Activated CD4-positive, alpha-beta T cell treated with anti-CD3 and anti-CD28 coated beads, Interleukin-2, amount 10 ng/mL, durations not matched to agents 7 days and 5 days (primary cell): ENCODE measurements around the gene CEP162. TPM values are rescaled to one million over a fixed set of nuclear protein-coding genes. Genes with fewer than 3 reads are reported as not detected.
"Not testable (repeated sequence)": the region's sequence is repeated elsewhere in the genome, so short reads cannot be mapped to it uniquely, and the experiment has no call there.

Experiments used
- CTCF ChIA-PET: fragments of 350-600 bp; sonication (Branson Sonifier 250); formaldehyde crosslinking; loops from one replicate; lab custom pipeline; 2021; ENCODE audit warnings: antibody characterized with exemption; lab: Charles Lee
- POLR2A ChIA-PET: fragments of 350-600 bp; sonication (Branson Sonifier 250); formaldehyde crosslinking; loops from one replicate; lab custom pipeline; 2021; ENCODE audit warnings: antibody characterized with exemption; lab: Charles Lee
- DNase-seq: peaks from one replicate; pipeline ENCODE4 v3.0.0-alpha.2; 2020
- H3K27ac Mint-ChIP-seq: one replicate; pipeline ENCODE4 v1.8.0; 2021; ENCODE audit warnings: mild to moderate bottlenecking, moderate library complexity, mixed read lengths
- H3K27me3 Mint-ChIP-seq: one replicate; pipeline ENCODE4 v1.8.0; 2021; ENCODE audit warnings: mixed read lengths
- H3K36me3 Mint-ChIP-seq: one replicate; pipeline ENCODE4 v1.8.0; 2021; ENCODE audit warnings: low read depth, mixed read lengths
- H3K4me1 Mint-ChIP-seq: one replicate; pipeline ENCODE4 v1.8.0; 2021; ENCODE audit warnings: mixed read lengths
- H3K4me3 Mint-ChIP-seq: one replicate; pipeline ENCODE4 v1.8.0; 2021; ENCODE audit warnings: mild to moderate bottlenecking, moderate library complexity, mixed read lengths
- H3K9me3 Mint-ChIP-seq: one replicate; pipeline ENCODE4 v1.8.0; 2021; ENCODE audit warnings: mixed read lengths
- total RNA-seq, 2 experiments: library from RNA; stranded (reverse); gene quantifications; one replicate each; pipeline ENCODE4 v1.2.3, GENCODE V29; 2021

The CEP162 gene
- total RNA-seq, 2 experiments from 2014 or later: 10.6 to 11.5 TPM

GRCh38 chr6:84129588-84129987 is 97.9 kb downstream of the CEP162 start:
- H3K27ac Mint-ChIP-seq, POLR2A ChIA-PET, CTCF ChIA-PET, H3K27me3 Mint-ChIP-seq, DNase-seq, H3K4me1 Mint-ChIP-seq, H3K9me3 Mint-ChIP-seq, H3K4me3 Mint-ChIP-seq: not testable (repeated sequence)
- H3K36me3 Mint-ChIP-seq: peaks cover 24% of the 10 kb centered on the region

- POLR2A ChIA-PET: no interaction called here
- H3K27ac Mint-ChIP-seq: no peak overlapping the region
Measured at GRCh38 chr6:84123186-84123585, 104.3 kb downstream of the CEP162 start.

GRCh38 chr6:84119277-84119676 is 108.2 kb downstream of the CEP162 start:
- CTCF ChIA-PET: no interaction called here
- Mint-ChIP-seq H3K36me3 (peaks cover 12% of the 10 kb centered on the region), H3K27me3 (no peaks in the 10 kb centered on the region), H3K27ac (no peak overlapping the region), H3K9me3 (peaks cover 9% of the 10 kb centered on the region), H3K4me3 (no peak overlapping the region), H3K4me1 (no peaks in the 10 kb centered on the region)
- no peak for DNase-seq
- POLR2A ChIA-PET: no interaction called here

More at GRCh38 chr6:84123186-84123585, 104.3 kb downstream of the CEP162 start:
- Mint-ChIP-seq H3K9me3 (peaks cover 5% of the 10 kb centered on the region), H3K36me3 (peaks cover 24% of the 10 kb centered on the region), H3K4me1 (no peaks in the 10 kb centered on the region), H3K4me3 (no peak overlapping the region), H3K27me3 (no peaks in the 10 kb centered on the region)
- CTCF ChIA-PET: no interaction called here
- no peak for DNase-seq

GRCh38 chr6:84118191-84118590 is 109.3 kb downstream of the CEP162 start:
- H3K9me3 Mint-ChIP-seq: peaks cover 9% of the 10 kb centered on the region
- H3K27ac Mint-ChIP-seq: no peak overlapping the region
- CTCF ChIA-PET: interaction anchor here (0.7 kb wide), 1 partner anchor 894 kb away, joined by 3 read pairs; no protein-coding TSS in a partner anchor
- H3K27me3 Mint-ChIP-seq: no peaks in the 10 kb centered on the region
- peaks cover 2% of the 10 kb centered on the region for H3K36me3 Mint-ChIP-seq
- H3K4me1 Mint-ChIP-seq: no peaks in the 10 kb centered on the region
- H3K4me3 Mint-ChIP-seq: no peak overlapping the region
- DNase-seq: no peak
- POLR2A ChIA-PET: no interaction called here

- H3K36me3 Mint-ChIP-seq, H3K27ac Mint-ChIP-seq, CTCF ChIA-PET, H3K4me1 Mint-ChIP-seq, H3K27me3 Mint-ChIP-seq, H3K9me3 Mint-ChIP-seq, POLR2A ChIA-PET, DNase-seq, H3K4me3 Mint-ChIP-seq: not testable (repeated sequence)
Measured at GRCh38 chr6:84114933-84115594, 112.4 kb downstream of the CEP162 start.

GRCh38 chr6:84111351-84111750 is 116.1 kb downstream of the CEP162 start:
- H3K36me3 Mint-ChIP-seq, H3K4me3 Mint-ChIP-seq, H3K27me3 Mint-ChIP-seq, H3K4me1 Mint-ChIP-seq, DNase-seq, CTCF ChIA-PET, H3K9me3 Mint-ChIP-seq, H3K27ac Mint-ChIP-seq, POLR2A ChIA-PET: not testable (repeated sequence)

- CTCF ChIA-PET: no interaction called here
- Mint-ChIP-seq H3K9me3 (no peaks in the 10 kb centered on the region), H3K36me3 (no peaks in the 10 kb centered on the region), H3K4me3 (no peak overlapping the region), H3K27me3 (no peaks in the 10 kb centered on the region), H3K27ac (no peak overlapping the region), H3K4me1 (no peaks in the 10 kb centered on the region)
- no peak for DNase-seq
- POLR2A ChIA-PET: no interaction called here
Measured at GRCh38 chr6:84107495-84107894, 119.9 kb downstream of the CEP162 start.

GRCh38 chr6:84105215-84105924 is 122.1 kb downstream of the CEP162 start:
- CTCF ChIA-PET, H3K9me3 Mint-ChIP-seq, H3K4me1 Mint-ChIP-seq, H3K4me3 Mint-ChIP-seq, DNase-seq, H3K36me3 Mint-ChIP-seq, POLR2A ChIA-PET, H3K27me3 Mint-ChIP-seq, H3K27ac Mint-ChIP-seq: not testable (repeated sequence)

GRCh38 chr6:84103029-84103428 is 124.4 kb downstream of the CEP162 start:
- no peaks in the 10 kb centered on the region for H3K9me3 Mint-ChIP-seq
- no peak overlapping the region for H3K4me3 Mint-ChIP-seq
- H3K27ac Mint-ChIP-seq: no peak overlapping the region
- H3K36me3 Mint-ChIP-seq: no peaks in the 10 kb centered on the region
- no peak for DNase-seq
- CTCF ChIA-PET: no interaction called here
- no peaks in the 10 kb centered on the region for H3K4me1 Mint-ChIP-seq
- POLR2A ChIA-PET: no interaction called here
- H3K27me3 Mint-ChIP-seq: no peaks in the 10 kb centered on the region

GRCh38 chr6:84095156-84095555 is 132.3 kb downstream of the CEP162 start:
- ChIA-PET POLR2A (no interaction called here), CTCF (no interaction called here)
- H3K27me3 Mint-ChIP-seq: no peaks in the 10 kb centered on the region
- no peak overlapping the region for H3K4me3 Mint-ChIP-seq
- H3K4me1 Mint-ChIP-seq: no peaks in the 10 kb centered on the region
- no peaks in the 10 kb centered on the region for H3K9me3 Mint-ChIP-seq
- H3K27ac Mint-ChIP-seq: no peak overlapping the region
- DNase-seq: no peak
- no peaks in the 10 kb centered on the region for H3K36me3 Mint-ChIP-seq

- Mint-ChIP-seq H3K36me3 (no peaks in the 10 kb centered on the region), H3K9me3 (no peaks in the 10 kb centered on the region), H3K27me3 (no peaks in the 10 kb centered on the region), H3K27ac (no peak overlapping the region), H3K4me1 (no peaks in the 10 kb centered on the region), H3K4me3 (no peak overlapping the region)
- ChIA-PET POLR2A (no interaction called here), CTCF (interaction anchor here (0.7 kb wide), 1 partner anchor 370 kb away, joined by 4 read pairs; no protein-coding TSS in a partner anchor)
- DNase-seq: no peak
Measured at GRCh38 chr6:84093441-84094435, 133.7 kb downstream of the CEP162 start.

- Mint-ChIP-seq H3K27ac (no peak overlapping the region), H3K36me3 (no peaks in the 10 kb centered on the region), H3K9me3 (no peaks in the 10 kb centered on the region), H3K4me1 (no peaks in the 10 kb centered on the region), H3K27me3 (peaks cover 7% of the 10 kb centered on the region), H3K4me3 (no peak overlapping the region)
- POLR2A ChIA-PET: no interaction called here
- no peak for DNase-seq
- CTCF ChIA-PET: no interaction called here
Measured at GRCh38 chr6:84089552-84089951, 137.9 kb downstream of the CEP162 start.

GRCh38 chr6:84089081-84089480 is 138.4 kb downstream of the CEP162 start:
- H3K9me3 Mint-ChIP-seq: no peaks in the 10 kb centered on the region
- H3K27me3 Mint-ChIP-seq: peaks cover 7% of the 10 kb centered on the region
- no peaks in the 10 kb centered on the region for H3K4me1 Mint-ChIP-seq
- H3K27ac Mint-ChIP-seq: no peak overlapping the region
- no peak overlapping the region for H3K4me3 Mint-ChIP-seq
- POLR2A ChIA-PET: no interaction called here
- CTCF ChIA-PET: no interaction called here
- no peak for DNase-seq
- H3K36me3 Mint-ChIP-seq: no peaks in the 10 kb centered on the region
